Endothelial cell of umbilical vein (primary cell): Measurements from ENCODE around the gene RRP8. TPM values are rescaled to one million over a fixed set of nuclear protein-coding genes. Genes with fewer than 3 reads are reported as not detected.

ENCODE experiments used
- BruUV-seq: library from RNA; stranded (reverse); fragments of 400-500 nt; replicated peaks from 2 replicates; lab custom pipeline; 2021; lab: Mats Ljungman, UMichigan
- CTCF ChIA-PET: fragments of 300-600, 350-600 bp; sonication (Branson Sonifier 250); formaldehyde crosslinking; loops from one replicate; lab custom pipeline; 2021; ENCODE audit warnings: antibody characterized with exemption, inconsistent platforms; lab: Charles Lee
- POLR2A ChIA-PET: fragments of 300-600, 350-600 bp; sonication (Branson Sonifier 250); formaldehyde crosslinking; loops from one replicate; lab custom pipeline; 2021; ENCODE audit warnings: antibody characterized with exemption, inconsistent platforms; lab: Charles Lee
- DNase-seq: peaks from one replicate; pipeline ENCODE4 v3.0.0-alpha.2; 2011; ENCODE audit warnings: low read depth, low spot score
- FAIRE-seq: peaks from 2 replicates; lab custom pipeline; 2011; peaks lifted over from hg19 to GRCh38; lab: Jason Lieb, UNC
- H2AFZ ChIP-seq: 2 replicates; pipeline ENCODE4 v1.6.0; 2012; ENCODE audit warnings: low read depth, low read length, control low read depth, inconsistent platforms
- H3K27ac ChIP-seq: 2 replicates; pipeline ENCODE4 v1.5.1; 2011; ENCODE audit warnings: low read depth, mild to moderate bottlenecking, control low read depth, low read length, moderate library complexity; ENCODE audit not compliant: insufficient read depth
- H3K27me3 ChIP-seq, 2 experiments: 2 replicates each; pipeline versions ENCODE4 v1.6.0 to v1.6.1; 2011; ENCODE audit warnings: low read length in 2 of 2, mixed read lengths in 1 of 2; ENCODE audit not compliant: control insufficient read depth in 2 of 2, insufficient read depth in 2 of 2
- H3K36me3 ChIP-seq, 2 experiments: 2 replicates in 1 of 2; 3 replicates in 1 of 2; pipeline ENCODE4 v1.5.1; 2011; ENCODE audit warnings: low read length in 2 of 2, mild to moderate bottlenecking in 1 of 2, moderate library complexity in 1 of 2; ENCODE audit not compliant: control insufficient read depth in 2 of 2, insufficient read depth in 2 of 2; ENCODE audit errors: extremely low read depth in 1 of 2
- H3K4me1 ChIP-seq: 3 replicates; pipeline ENCODE4 v1.5.1; 2011; ENCODE audit warnings: mild to moderate bottlenecking, low read length; ENCODE audit not compliant: control insufficient read depth, insufficient read depth; ENCODE audit errors: extremely low read depth
- H3K4me2 ChIP-seq: 2 replicates; pipeline ENCODE4 v1.6.1; 2011; ENCODE audit warnings: low read length, control low read depth, mixed read lengths; ENCODE audit not compliant: insufficient read depth
- H3K4me3 ChIP-seq, 3 experiments: fragments of 200-600 bp in 1 of 3; sonication (generic), shearing (Covaris generic) in 1 of 3; replicated peaks in 1 of 3; 2 replicates each; pipeline ENCODE4 v1.5.1; 2011 to 2016; ENCODE audit warnings: control low read depth in 3 of 3, low read length in 3 of 3, mild to moderate bottlenecking in 2 of 3, inconsistent platforms in 1 of 3, low read depth in 1 of 3, moderate library complexity in 1 of 3; ENCODE audit not compliant: insufficient read depth in 1 of 3
- H3K79me2 ChIP-seq: 2 replicates; pipeline ENCODE4 v1.6.0; 2012; ENCODE audit warnings: low read length, inconsistent platforms; ENCODE audit not compliant: control insufficient read depth, insufficient read depth
- H3K9ac ChIP-seq: replicated peaks from 2 replicates; pipeline ENCODE3; 2011; ENCODE audit warnings: low read length, control low read depth; ENCODE audit not compliant: insufficient read depth; ENCODE audit errors: extremely low read depth
- H3K9me1 ChIP-seq: replicated peaks from 3 replicates; pipeline ENCODE4 v1.6.0; 2011; ENCODE audit warnings: mild to moderate bottlenecking, low read length; ENCODE audit not compliant: control insufficient read depth, insufficient read depth; ENCODE audit errors: extremely low read depth
- H3K9me3 ChIP-seq: replicated peaks from 2 replicates; pipeline ENCODE4 v1.5.1; 2012; ENCODE audit warnings: low read length, inconsistent platforms; ENCODE audit not compliant: control insufficient read depth, insufficient read depth
- H4K20me1 ChIP-seq: replicated peaks from 2 replicates; pipeline ENCODE3; 2011; ENCODE audit warnings: mild to moderate bottlenecking, low read length; ENCODE audit not compliant: control insufficient read depth, insufficient read depth; ENCODE audit errors: extremely low read depth
- EZH2 ChIP-seq: IDR thresholded peaks from 2 replicates; pipeline ENCODE4 v1.6.1; 2012; ENCODE audit warnings: borderline replicate concordance, low read depth, mild to moderate bottlenecking, moderate library complexity, low read length, inconsistent platforms; ENCODE audit not compliant: severe bottlenecking
- FOS ChIP-seq: IDR thresholded peaks from 2 replicates; pipeline ENCODE4 v1.6.1; 2011; ENCODE audit warnings: mild to moderate bottlenecking, low read length, moderate library complexity, borderline replicate concordance; ENCODE audit not compliant: insufficient read depth
- GATA2 ChIP-seq: IDR thresholded peaks from 2 replicates; pipeline ENCODE4 v1.7.0; 2011; ENCODE audit warnings: low read depth, mild to moderate bottlenecking, moderate library complexity, mixed read lengths, low read length; ENCODE audit not compliant: insufficient read length, insufficient read depth
- JUN ChIP-seq: IDR thresholded peaks from 2 replicates; pipeline ENCODE4 v1.6.1; 2011; ENCODE audit warnings: borderline replicate concordance, low read depth; ENCODE audit not compliant: insufficient read length, insufficient read depth
- MYC ChIP-seq: IDR thresholded peaks from one replicate; pipeline ENCODE4 v1.6.1; 2011; ENCODE audit warnings: mild to moderate bottlenecking, low read depth, low read length
- POLR2A ChIP-seq: IDR thresholded peaks from 2 replicates; pipeline ENCODE4 v1.6.1; 2012; ENCODE audit warnings: low read depth, mild to moderate bottlenecking, control low read depth, low read length
- POLR2AphosphoS5 ChIP-seq: IDR thresholded peaks from 2 replicates; pipeline ENCODE4 v1.6.1; 2012; ENCODE audit warnings: low read depth, mild to moderate bottlenecking, control low read depth, low read length, moderate library complexity; ENCODE audit not compliant: insufficient read depth
- dilution Hi-C: fragments of 300-500 bp; cut with MboI; formaldehyde crosslinking; loops from one replicate; pipeline ENCODE4 v1.15.0; 2019; ENCODE audit warnings: low sequenced_read_pairs; ENCODE audit not compliant: extremely low pct_ligation_motif_present
- intact Hi-C: fragments of 100-400 bp; cut with micrococcal nuclease; formaldehyde crosslinking; loops from one replicate; pipeline ENCODE4 v1.10.0; 2022
- polyA plus RNA-seq, 4 experiments: library from polyadenylated mRNA; depleted of rRNA in 3 of 4; stranded (reverse) in 3 of 4; unstranded in 1 of 4; fragments of >200 nt; gene quantifications; 2 replicates each; pipeline versions ENCODE4 v1.2.1 to v1.2.3, GENCODE V29; 2011 to 2012; ENCODE audit warnings: missing spikeins in 1 of 4
- total RNA-seq: library from RNA; stranded (reverse); gene quantifications from 2 replicates; pipeline ENCODE4 v1.2.3, GENCODE V29; 2021
- TF ChIP-seq, protein P1 (sequence below), 2 donors: IDR thresholded peaks; 1 replicate in 1 of 2; 2 replicates in 1 of 2; pipeline ENCODE4 v1.5.1; 2011; ENCODE audit warnings: low read length in 2 of 2, mild to moderate bottlenecking in 2 of 2, moderate library complexity in 2 of 2, control low read depth in 1 of 2, inconsistent platforms in 1 of 2, low read depth in 1 of 2; ENCODE audit not compliant: insufficient read depth in 1 of 2; ENCODE audit errors: extremely low read depth in 1 of 2
- TF ChIP-seq, protein P2 (sequence below): IDR thresholded peaks from 2 replicates; pipeline ENCODE4 v1.6.1; 2011; ENCODE audit not compliant: insufficient read depth, insufficient read length

Gene RRP8
- total and polyA plus RNA-seq, 2 donors (not counting 3 experiments of a cell fraction or from before 2014, with no cell fraction given): 6.4 to 19.4 TPM

GRCh38 chr11:6650104-6650503 is 46.7 kb upstream of the RRP8 start:
- H4K20me1 ChIP-seq: no peaks in the 10 kb centered on the region
- H3K4me1 ChIP-seq: peaks cover 39% of the 10 kb centered on the region
- CTCF ChIA-PET: interaction anchor here (0.9 to 2.7 kb wide), 6 partner anchors 15 to 119 kb away, joined by 3 to 11 read pairs (median 4); no protein-coding TSS in a partner anchor
- no peak overlapping the region for H3K9ac ChIP-seq
- H3K36me3 ChIP-seq: no peaks in the 10 kb centered on the region
- TF ChIP-seq MYC (no peak), POLR2A (no peak)
- DNase-seq (no peak), FAIRE-seq (no peak)
- dilution Hi-C loops (no loop called here), intact Hi-C loops (loop anchor here (2.0 kb wide), 1 partner anchor 15 kb away; no protein-coding TSS in a partner anchor)
- H2AFZ ChIP-seq: no peak overlapping the region
- POLR2A ChIA-PET: no interaction called here
- no peaks in the 10 kb centered on the region for H3K9me3 ChIP-seq
- peaks cover 2% of the 10 kb centered on the region for H3K79me2 ChIP-seq
- H3K4me2 ChIP-seq: no peak overlapping the region
- H3K9me1 ChIP-seq: no peaks in the 10 kb centered on the region
- no peak overlapping the region for H3K27ac ChIP-seq
- BruUV-seq: no TSS peak
- H3K4me3 ChIP-seq: no peak overlapping the region
- H3K27me3 ChIP-seq: no peaks in the 10 kb centered on the region

DNA sequence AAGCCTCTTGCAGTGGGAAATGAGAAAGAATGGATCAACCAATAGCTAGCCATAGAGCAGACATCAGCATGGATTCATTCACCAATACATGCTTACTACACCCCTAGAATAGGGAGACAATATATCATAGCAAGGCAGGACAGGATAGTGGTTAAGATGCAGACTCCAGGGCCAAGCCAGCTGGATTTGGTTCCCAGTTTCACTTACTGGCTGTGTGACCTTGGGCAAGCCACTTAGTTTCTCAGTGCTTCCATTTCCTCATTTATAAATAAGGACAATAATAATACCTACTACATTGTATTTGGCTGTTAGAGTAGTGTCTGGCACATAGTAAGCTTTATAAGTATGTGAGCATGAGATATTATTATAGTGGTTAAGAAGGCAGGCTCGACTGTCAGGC is 45.1 kb upstream of the RRP8 start:
- ChIA-PET POLR2A (no interaction called here), CTCF (interaction anchor here (0.7 to 2.7 kb wide), 9 partner anchors 9 to 117 kb away, joined by 3 to 11 read pairs (median 3); partner anchors contain the start of genes MRPL17 and TAF10)
- H2AFZ ChIP-seq: no peak overlapping the region
- intact Hi-C loops (no loop called here), dilution Hi-C loops (no loop called here)
- no peaks in the 10 kb centered on the region for H3K27me3 ChIP-seq
- H3K4me1 ChIP-seq: peaks cover 33% of the 10 kb centered on the region
- TF ChIP-seq EZH2 (no peak), POLR2A (no peak), JUN (no peak), GATA2 (no peak), FOS (no peak), MYC (no peak), POLR2AphosphoS5 (no peak)
- TF ChIP-seq, protein P1, sequence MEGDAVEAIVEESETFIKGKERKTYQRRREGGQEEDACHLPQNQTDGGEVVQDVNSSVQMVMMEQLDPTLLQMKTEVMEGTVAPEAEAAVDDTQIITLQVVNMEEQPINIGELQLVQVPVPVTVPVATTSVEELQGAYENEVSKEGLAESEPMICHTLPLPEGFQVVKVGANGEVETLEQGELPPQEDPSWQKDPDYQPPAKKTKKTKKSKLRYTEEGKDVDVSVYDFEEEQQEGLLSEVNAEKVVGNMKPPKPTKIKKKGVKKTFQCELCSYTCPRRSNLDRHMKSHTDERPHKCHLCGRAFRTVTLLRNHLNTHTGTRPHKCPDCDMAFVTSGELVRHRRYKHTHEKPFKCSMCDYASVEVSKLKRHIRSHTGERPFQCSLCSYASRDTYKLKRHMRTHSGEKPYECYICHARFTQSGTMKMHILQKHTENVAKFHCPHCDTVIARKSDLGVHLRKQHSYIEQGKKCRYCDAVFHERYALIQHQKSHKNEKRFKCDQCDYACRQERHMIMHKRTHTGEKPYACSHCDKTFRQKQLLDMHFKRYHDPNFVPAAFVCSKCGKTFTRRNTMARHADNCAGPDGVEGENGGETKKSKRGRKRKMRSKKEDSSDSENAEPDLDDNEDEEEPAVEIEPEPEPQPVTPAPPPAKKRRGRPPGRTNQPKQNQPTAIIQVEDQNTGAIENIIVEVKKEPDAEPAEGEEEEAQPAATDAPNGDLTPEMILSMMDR (IDR thresholded peaks at IDR 0.05; ENCODE audit: extremely low read depth in 1 of 2, insufficient read depth in 1 of 2, low read depth in 1 of 2, low read length in 2 of 2): no peak
- TF ChIP-seq, protein P2, sequence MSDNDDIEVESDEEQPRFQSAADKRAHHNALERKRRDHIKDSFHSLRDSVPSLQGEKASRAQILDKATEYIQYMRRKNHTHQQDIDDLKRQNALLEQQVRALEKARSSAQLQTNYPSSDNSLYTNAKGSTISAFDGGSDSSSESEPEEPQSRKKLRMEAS: no peak
- DNase-seq (no peak), FAIRE-seq (no peak)
- no peaks in the 10 kb centered on the region for H4K20me1 ChIP-seq
- H3K4me3 ChIP-seq: no peak overlapping the region
- no peaks in the 10 kb centered on the region for H3K9me1 ChIP-seq
- H3K79me2 ChIP-seq: peaks cover 2% of the 10 kb centered on the region
- no peak overlapping the region for H3K27ac ChIP-seq
- H3K9ac ChIP-seq: no peak overlapping the region
- no TSS peak for BruUV-seq
- no peaks in the 10 kb centered on the region for H3K36me3 ChIP-seq
- H3K4me2 ChIP-seq: no peak overlapping the region
- H3K9me3 ChIP-seq: no peaks in the 10 kb centered on the region
